GM13977 (cell line): ENCODE data around the gene MRPL20.

Source experiments
- DNase-seq: peaks from one replicate; pipeline ENCODE4 v3.0.0; 2012; ENCODE audit warnings: low spot score
- in situ Hi-C: fragments of 300-500 bp; cut with MboI; formaldehyde crosslinking; loops from one replicate; pipeline ENCODE4 v1.12.0; 2022; ENCODE audit warnings: low sequenced_read_pairs, low pct_unique_long_range_greater_than_20kb, mixed read lengths, inconsistent platforms; ENCODE audit not compliant: unreplicated experiment
- TF ChIP-seq, protein P1 (sequence below): IDR thresholded peaks from 2 replicates; pipeline ENCODE4 v1.5.1; 2012; ENCODE audit warnings: mild to moderate bottlenecking, control low read depth; ENCODE audit not compliant: insufficient read depth; ENCODE audit errors: extremely low read depth, missing control alignments

Gene MRPL20

GRCh38 chr1:1399872-1400575 lies 7.1 kb downstream of the MRPL20 start:
- in situ Hi-C loops: no loop called here
- DNase-seq: no peak
- TF ChIP-seq, protein P1, sequence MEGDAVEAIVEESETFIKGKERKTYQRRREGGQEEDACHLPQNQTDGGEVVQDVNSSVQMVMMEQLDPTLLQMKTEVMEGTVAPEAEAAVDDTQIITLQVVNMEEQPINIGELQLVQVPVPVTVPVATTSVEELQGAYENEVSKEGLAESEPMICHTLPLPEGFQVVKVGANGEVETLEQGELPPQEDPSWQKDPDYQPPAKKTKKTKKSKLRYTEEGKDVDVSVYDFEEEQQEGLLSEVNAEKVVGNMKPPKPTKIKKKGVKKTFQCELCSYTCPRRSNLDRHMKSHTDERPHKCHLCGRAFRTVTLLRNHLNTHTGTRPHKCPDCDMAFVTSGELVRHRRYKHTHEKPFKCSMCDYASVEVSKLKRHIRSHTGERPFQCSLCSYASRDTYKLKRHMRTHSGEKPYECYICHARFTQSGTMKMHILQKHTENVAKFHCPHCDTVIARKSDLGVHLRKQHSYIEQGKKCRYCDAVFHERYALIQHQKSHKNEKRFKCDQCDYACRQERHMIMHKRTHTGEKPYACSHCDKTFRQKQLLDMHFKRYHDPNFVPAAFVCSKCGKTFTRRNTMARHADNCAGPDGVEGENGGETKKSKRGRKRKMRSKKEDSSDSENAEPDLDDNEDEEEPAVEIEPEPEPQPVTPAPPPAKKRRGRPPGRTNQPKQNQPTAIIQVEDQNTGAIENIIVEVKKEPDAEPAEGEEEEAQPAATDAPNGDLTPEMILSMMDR: no peak

GRCh38 chr1:1399187-1399871 lies 7.8 kb downstream of the MRPL20 start, which contains the start of gene CCNL2:
CCNL2 (minus strand) TSS chr1:1399335; CDS start chr1:1399306, 29 bp downstream.
- in situ Hi-C loops: no loop called here

GRCh38 chr1:1398677-1399186 lies 8.4 kb downstream of the MRPL20 start:
- in situ Hi-C loops: no loop called here
- no peak for DNase-seq
- TF ChIP-seq, protein P1: no peak

More at GRCh38 chr1:1399187-1399871, 7.8 kb downstream of the MRPL20 start, which contains the start of gene CCNL2:
- peak; percentile 99 for DNase-seq
- TF ChIP-seq, protein P1: peak; percentile 30

- TF ChIP-seq, protein P1: no peak
- no peak for DNase-seq
- in situ Hi-C loops: no loop called here
Observed at GRCh38 chr1:1397839-1398523, 9.1 kb downstream of the MRPL20 start.

DNA sequence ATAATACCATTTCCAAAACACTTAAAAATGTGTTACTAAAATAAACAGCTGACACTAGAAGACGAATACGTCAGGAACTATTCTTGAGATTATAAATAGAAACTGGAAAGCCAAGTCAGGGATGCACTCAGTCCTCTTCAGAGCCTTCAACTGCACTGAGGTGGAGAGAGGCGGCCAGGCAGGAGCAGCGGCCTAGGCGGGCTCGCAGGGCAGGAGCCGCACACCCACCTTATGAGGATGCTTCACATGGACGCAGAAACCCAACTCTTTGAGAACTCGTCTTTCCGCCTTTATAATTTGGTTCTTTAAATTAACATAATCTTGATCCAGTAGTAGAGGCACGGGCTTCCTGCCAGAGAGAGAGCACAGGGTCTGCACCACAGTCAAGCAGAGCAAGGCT lies 11.9 kb downstream of the MRPL20 start:
- DNase-seq: no peak
- in situ Hi-C loops: no loop called here
- TF ChIP-seq, protein P1: no peak

DNA sequence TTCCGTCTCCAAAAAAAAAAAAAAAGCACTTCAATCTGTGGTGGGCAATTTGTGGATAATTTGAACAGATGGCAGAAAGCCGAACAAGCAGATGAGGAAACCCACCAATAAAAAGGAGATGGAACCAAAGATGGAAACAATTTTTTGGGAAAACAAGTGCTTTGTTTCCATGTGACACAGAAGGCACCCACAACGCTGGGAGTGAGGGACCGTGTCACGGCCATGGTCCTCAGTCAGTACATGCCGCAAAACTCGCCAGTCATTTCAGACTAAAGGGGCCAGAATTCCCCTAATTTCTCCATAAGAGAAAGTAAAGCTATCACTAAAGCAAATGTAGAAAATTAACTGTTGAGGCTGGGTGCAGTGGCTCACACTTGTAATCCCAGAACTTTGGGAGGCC lies 13.0 kb downstream of the MRPL20 start:
- DNase-seq: no peak
- in situ Hi-C loops: no loop called here
- TF ChIP-seq, protein P1: no peak
